Measurements from ENCODE around the gene RPS8. TPM values are rescaled to one million over a fixed set of nuclear protein-coding genes. Genes with fewer than 3 reads are reported as not detected.
"Not testable (repeated sequence)": the region's sequence is repeated elsewhere in the genome, so short reads cannot be mapped to it uniquely, and the experiment has no call there.

Gene RPS8
- total RNA-seq, 4 donors from 2014 or later, result 1,063 to 2,408 (median 1,844) TPM

DNA sequence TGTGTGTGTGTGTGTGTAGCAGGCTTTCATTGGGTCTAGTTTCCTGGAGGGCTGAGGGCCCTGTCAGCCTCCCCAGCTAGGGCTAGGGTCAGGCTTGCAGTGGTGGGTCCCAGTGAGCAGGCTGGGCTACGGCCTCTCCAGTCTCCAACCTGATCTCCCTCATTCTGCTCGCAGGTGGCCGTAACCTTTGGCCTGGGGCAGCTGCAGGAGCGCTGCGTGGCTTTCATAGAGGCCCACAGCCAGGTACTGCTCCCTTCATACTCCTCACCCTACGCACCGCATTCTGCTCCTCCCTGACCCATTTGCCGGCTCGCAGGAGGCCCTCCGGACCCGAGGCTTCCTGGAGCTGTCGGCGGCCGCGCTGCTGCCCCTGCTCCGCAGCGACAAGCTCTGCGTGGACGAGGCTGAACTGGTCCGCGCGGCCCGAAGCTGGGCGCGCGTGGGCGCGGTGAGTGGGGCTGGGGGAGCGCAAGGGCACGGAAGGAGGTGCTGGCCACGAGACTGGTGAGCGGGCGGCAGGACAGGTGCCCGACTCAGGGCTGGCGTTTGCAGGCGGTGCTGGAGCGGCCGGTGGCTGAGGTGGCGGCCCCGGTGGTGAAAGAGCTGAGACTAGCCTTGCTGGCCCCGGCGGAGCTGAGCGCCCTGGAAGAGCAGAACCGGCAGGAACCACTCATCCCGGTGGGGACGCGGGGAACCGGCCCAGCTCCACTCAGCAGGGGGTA lies 37.6 kb downstream of the RPS8 start:
- Histone ChIP-seq H3K4me3 (peak overlapping the region; percentile 60 to 70 (median 63)), H3K4me1 (peaks cover 49 to 68% (median 64%) of the 10 kb centered on the region in 4 donors), H3K36me3 (peaks cover 0 to 15% (median 0%) of the 10 kb centered on the region in 4 donors), H3K9me3 (no peaks in the 10 kb centered on the region), H3K27ac (replicated peaks in 1 of 4) (peak overlapping the region; percentile 93 to 97 (median 96)), H3K27me3 (no peaks in the 10 kb centered on the region)
- no peak for DNase-seq (ENCODE audit: extremely low spot score)
- intact Hi-C loops (cut with DNase I), result no loop called here
- TF ChIP-seq CTCF (IDR thresholded peaks at IDR 0.05) (no peak), EP300 (IDR thresholded peaks at IDR 0.05) (no peak), POLR2A (IDR thresholded peaks at IDR 0.05; ENCODE audit: low read depth) (no peak), POLR2AphosphoS5 (IDR thresholded peaks at IDR 0.05) (no peak)
- 56% methylated on average over 45 of the region's 48 CpGs for WGBS

- H3K4me3 ChIP-seq; H3K9me3 ChIP-seq; H3K27ac ChIP-seq (replicated peaks in 1 of 4); H3K27me3 ChIP-seq; DNase-seq (ENCODE audit: extremely low spot score); intact Hi-C loops (cut with DNase I): not testable (repeated sequence)
- Histone ChIP-seq H3K36me3 (peaks cover 0 to 15% (median 0%) of the 10 kb centered on the region in 4 donors), H3K4me1 (peaks cover 35 to 60% (median 58%) of the 10 kb centered on the region in 4 donors)
- WGBS, result 84% methylated on average over 9 of the region's 9 CpGs
These were observed 40.6 kb downstream of the RPS8 start for GRCh38 chr1:44815926-44816325.

- peaks cover 27 to 52% (median 48%) of the 10 kb centered on the region in 4 donors for H3K4me1 ChIP-seq
These were observed 42.0 kb downstream of the RPS8 start for GRCh38 chr1:44817307-44817706.

DNA sequence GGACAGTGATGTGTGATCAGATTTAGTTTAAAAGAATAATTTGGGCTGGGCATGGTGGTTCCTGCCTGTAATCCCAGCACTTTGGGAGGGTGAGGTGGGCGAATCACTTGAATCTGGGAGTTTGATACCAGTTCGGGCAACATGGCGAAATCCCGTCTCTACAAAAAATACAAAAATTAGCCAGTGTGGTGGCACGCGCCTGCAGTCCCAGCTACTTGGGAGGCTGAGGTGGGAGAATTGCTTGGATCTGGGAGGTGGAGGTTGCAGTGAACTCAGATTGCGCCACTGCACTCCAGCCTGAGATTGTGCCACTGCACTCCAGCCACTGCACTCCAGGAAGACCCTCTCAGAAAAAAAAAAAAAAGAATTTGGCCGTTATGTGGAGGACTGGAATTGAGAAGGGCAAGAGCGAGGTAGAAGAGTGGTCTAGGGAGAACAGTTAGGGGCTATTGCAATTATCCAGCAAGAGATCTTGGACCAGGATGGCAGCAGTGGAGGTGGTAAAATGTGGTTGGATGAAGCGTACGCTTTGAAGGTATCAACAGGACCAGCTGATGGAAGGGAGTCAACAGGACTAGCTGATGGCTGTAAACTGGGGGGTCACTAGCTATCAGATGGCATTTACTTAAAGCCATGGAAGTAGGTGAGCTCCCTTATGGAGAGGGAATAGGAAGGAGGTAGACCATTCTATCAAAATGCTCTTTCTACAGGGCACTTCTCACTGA lies 42.6 kb downstream of the RPS8 start:
- Histone ChIP-seq H3K4me3 (no peak overlapping the region), H3K9me3 (no peaks in the 10 kb centered on the region), H3K27ac (replicated peaks in 1 of 4) (peak overlapping the region in 3 of 4 donors; percentile 89 to 96 (median 91)), H3K4me1 (peaks cover 24 to 45% (median 42%) of the 10 kb centered on the region in 4 donors), H3K27me3 (no peaks in the 10 kb centered on the region), H3K36me3 (peaks cover 0 to 13% (median 0%) of the 10 kb centered on the region in 4 donors)
- TF ChIP-seq CTCF (IDR thresholded peaks at IDR 0.05) (no peak), POLR2AphosphoS5 (IDR thresholded peaks at IDR 0.05) (no peak), POLR2A (IDR thresholded peaks at IDR 0.05; ENCODE audit: low read depth) (no peak), EP300 (IDR thresholded peaks at IDR 0.05) (no peak)
- 97% methylated on average over 11 of the region's 11 CpGs for WGBS
- no peak for DNase-seq (ENCODE audit: extremely low spot score)
- intact Hi-C loops (cut with DNase I), result no loop called here

More at GRCh38 chr1:44817307-44817706, 42.0 kb downstream of the RPS8 start:
- no peak overlapping the region for H3K27ac ChIP-seq (replicated peaks in 1 of 4)
- peaks cover 0 to 15% (median 0%) of the 10 kb centered on the region in 4 donors for H3K36me3 ChIP-seq
- DNase-seq (ENCODE audit: extremely low spot score), result no peak
- WGBS, result 90% methylated on average over 2 of the region's 2 CpGs
- H3K9me3 ChIP-seq, result no peaks in the 10 kb centered on the region
- no peaks in the 10 kb centered on the region for H3K27me3 ChIP-seq
- intact Hi-C loops (cut with DNase I), result no loop called here
- no peak for TF ChIP-seq EP300 (IDR thresholded peaks at IDR 0.05)
- no peak for TF ChIP-seq CTCF (IDR thresholded peaks at IDR 0.05)
- no peak for TF ChIP-seq POLR2AphosphoS5 (IDR thresholded peaks at IDR 0.05)
- TF ChIP-seq POLR2A (IDR thresholded peaks at IDR 0.05; ENCODE audit: low read depth), result no peak
- H3K4me3 ChIP-seq, result no peak overlapping the region

GRCh38 chr1:44819196-44819607 lies 43.9 kb downstream of the RPS8 start:
- H3K9me3 ChIP-seq, result no peaks in the 10 kb centered on the region
- H3K36me3 ChIP-seq, result peaks cover 0 to 8% (median 0%) of the 10 kb centered on the region in 4 donors
- peak overlapping the region; percentile 59 to 72 (median 62) for H3K4me3 ChIP-seq
- DNase-seq (ENCODE audit: extremely low spot score), result no peak
- H3K4me1 ChIP-seq, result peaks cover 18 to 33% (median 32%) of the 10 kb centered on the region in 4 donors
- TF ChIP-seq POLR2A (IDR thresholded peaks at IDR 0.05; ENCODE audit: low read depth), result no peak
- no peak for TF ChIP-seq POLR2AphosphoS5 (IDR thresholded peaks at IDR 0.05)
- no peak for TF ChIP-seq EP300 (IDR thresholded peaks at IDR 0.05)
- TF ChIP-seq CTCF (IDR thresholded peaks at IDR 0.05), result no peak
- intact Hi-C loops (cut with DNase I), result no loop called here
- H3K27me3 ChIP-seq, result no peaks in the 10 kb centered on the region
- peak overlapping the region; percentile 89 to 96 (median 92) for H3K27ac ChIP-seq (replicated peaks in 1 of 4)
- 5% methylated on average over 13 of the region's 13 CpGs for WGBS

Measured in esophagus muscularis mucosa (tissue), 4 donors.